HCT116 (cell line): ENCODE measurements around the gene LRSAM1. TPM values are rescaled to one million over a fixed set of nuclear protein-coding genes. Genes with fewer than 3 reads are reported as not detected.

Experiments used
- ATAC-seq: fragments of 200-7000 bp; cut with Tn5 transposase; 2 replicates; pipeline ENCODE4 v1.9.1; 2020; ENCODE audit warnings: mild to moderate bottlenecking, moderate library complexity
- BruUV-seq: library from RNA; stranded (reverse); fragments of 400-500 nt; replicated peaks from 2 replicates; lab custom pipeline; 2021; lab: Mats Ljungman, UMichigan
- CTCF ChIA-PET: fragments of 300-600 bp; sonication (Branson Sonifier 250); formaldehyde crosslinking; loops from one replicate; lab custom pipeline; 2021; ENCODE audit warnings: antibody characterized with exemption; lab: Charles Lee
- POLR2A ChIA-PET: fragments of 300-600, 350-600 bp; sonication (Branson Sonifier 250); formaldehyde crosslinking; loops from one replicate; lab custom pipeline; 2021; ENCODE audit warnings: antibody characterized with exemption; lab: Charles Lee
- RAD21 ChIA-PET, 2 experiments: fragments of 300-600 bp; sonication (Branson Sonifier 250); formaldehyde crosslinking; loops; one replicate each; lab custom pipeline; 2023; ENCODE audit warnings: low total read pairs in 2 of 2; ENCODE audit not compliant: uncharacterized antibody in 2 of 2, unreplicated experiment in 2 of 2, low non-redundant PET in 1 of 2; lab: Charles Lee
- DNase-seq: peaks from one replicate; pipeline ENCODE4 v3.0.0-alpha.2; 2010; ENCODE audit warnings: low read depth, low spot score
- H2AFZ ChIP-seq: fragments of 200-600 bp; shearing (Covaris generic), sonication (generic); 2 replicates; pipeline ENCODE4 v1.6.1; 2017; ENCODE audit warnings: low read depth, mixed run types, mixed read lengths, antibody characterized with exemption, low read length; ENCODE audit not compliant: poor library complexity, severe bottlenecking
- H3K27ac ChIP-seq: 2 replicates; pipeline ENCODE4 v1.5.1; 2012; ENCODE audit warnings: low read depth, low read length
- H3K27me3 ChIP-seq: fragments of 200-600 bp; sonication (generic); 2 replicates; pipeline ENCODE4 v1.6.1; 2016; ENCODE audit warnings: mixed run types, low read length, mixed read lengths; ENCODE audit not compliant: insufficient read depth
- H3K36me3 ChIP-seq, 2 experiments: fragments of 200-500 bp in 1 of 2; fragments of 200-600 bp in 1 of 2; sonication (Bioruptor generic) in 1 of 2; sonication (generic) in 1 of 2; 2 replicates each; pipeline versions ENCODE4 v1.5.1 to v1.6.1; 2014 to 2016; ENCODE audit warnings: low read length in 2 of 2, inconsistent platforms in 1 of 2, mixed read lengths in 1 of 2, mixed run types in 1 of 2; ENCODE audit not compliant: insufficient read depth in 2 of 2, control insufficient read depth in 1 of 2
- H3K4me1 ChIP-seq, 2 experiments: fragments of 200-600 bp in 1 of 2; sonication (generic) in 1 of 2; 2 replicates each; pipeline versions ENCODE4 v1.5.1 to v1.6.1; 2012 to 2017; ENCODE audit warnings: low read length in 2 of 2, inconsistent platforms in 1 of 2, mild to moderate bottlenecking in 1 of 2, mixed read lengths in 1 of 2, mixed run types in 1 of 2, moderate library complexity in 1 of 2; ENCODE audit not compliant: insufficient read depth in 2 of 2, control insufficient read depth in 1 of 2
- H3K4me2 ChIP-seq: fragments of 200-600 bp; sonication (generic); 2 replicates; pipeline ENCODE4 v1.6.1; 2017; ENCODE audit warnings: mixed run types, low read length, mixed read lengths
- H3K4me3 ChIP-seq, 2 experiments: fragments of 200-600 bp in 1 of 2; sonication (generic) in 1 of 2; replicated peaks in 1 of 2; 2 replicates each; pipeline ENCODE4 v1.5.1; 2011 to 2016; ENCODE audit warnings: low read length in 2 of 2, control low read depth in 1 of 2, low read depth in 1 of 2, mild to moderate bottlenecking in 1 of 2, mixed read lengths in 1 of 2, mixed run types in 1 of 2
- H3K79me2 ChIP-seq: fragments of 200-600 bp; sonication (generic); 2 replicates; pipeline ENCODE4 v1.6.1; 2017; ENCODE audit warnings: mild to moderate bottlenecking, mixed run types, low read length, moderate library complexity, mixed read lengths; ENCODE audit not compliant: insufficient read depth
- H3K9ac ChIP-seq: fragments of 200-600 bp; sonication (generic); 2 replicates; pipeline ENCODE4 v1.6.1; 2016; ENCODE audit warnings: low read length, mixed read lengths
- H3K9me2 ChIP-seq: fragments of 200-600 bp; sonication (generic), shearing (Covaris generic); 2 replicates; pipeline ENCODE4 v1.6.1; 2017; ENCODE audit warnings: mixed run types, mild to moderate bottlenecking, moderate library complexity; ENCODE audit not compliant: insufficient read depth
- H3K9me3 ChIP-seq, 2 experiments: fragments of 200-500 bp in 1 of 2; fragments of 200-600 bp in 1 of 2; sonication (Bioruptor generic) in 1 of 2; sonication (generic) in 1 of 2; 2 replicates each; pipeline ENCODE4 v1.6.1; 2014 to 2017; ENCODE audit warnings: low read length in 2 of 2, mixed read lengths in 2 of 2, inconsistent platforms in 1 of 2, low read depth in 1 of 2, mild to moderate bottlenecking in 1 of 2, mixed run types in 1 of 2, moderate library complexity in 1 of 2; ENCODE audit not compliant: control insufficient read depth in 1 of 2, insufficient read depth in 1 of 2
- H4K20me1 ChIP-seq: fragments of 200-600 bp; sonication (generic), shearing (Covaris generic); 2 replicates; pipeline ENCODE4 v1.6.1; 2017; ENCODE audit warnings: mixed run types, mild to moderate bottlenecking, moderate library complexity; ENCODE audit not compliant: insufficient read depth
- CBX3 ChIP-seq: IDR thresholded peaks from 2 replicates; pipeline ENCODE4 v1.6.1; 2012; ENCODE audit warnings: low read depth
- EZH2phosphoT487 ChIP-seq: fragments of 200-600 bp; IDR thresholded peaks from 2 replicates; pipeline ENCODE4 v1.6.1; 2018; ENCODE audit warnings: antibody characterized with exemption, borderline replicate concordance
- JUND ChIP-seq: IDR thresholded peaks from 2 replicates; pipeline ENCODE4 v1.6.1; 2012
- POLR2A ChIP-seq: IDR thresholded peaks from 2 replicates; pipeline ENCODE4 v1.7.0; 2011; ENCODE audit warnings: borderline replicate concordance; ENCODE audit not compliant: insufficient read depth, insufficient read length; ENCODE audit errors: extremely low read depth
- RAD21 ChIP-seq: IDR thresholded peaks from 2 replicates; pipeline ENCODE4 v1.6.1; 2012; ENCODE audit warnings: low read depth, mild to moderate bottlenecking
- REST ChIP-seq: IDR thresholded peaks from 2 replicates; pipeline ENCODE4 v1.6.1; 2012; ENCODE audit warnings: low read depth
- SP1 ChIP-seq: IDR thresholded peaks from 2 replicates; pipeline ENCODE4 v1.6.1; 2012; ENCODE audit warnings: low read depth
- SRF ChIP-seq: IDR thresholded peaks from 2 replicates; pipeline ENCODE4 v1.6.1; 2012; ENCODE audit warnings: low read depth
- ZFX ChIP-seq: fragments of 450-650 bp; IDR thresholded peaks from 2 replicates; pipeline ENCODE4 v1.6.1; 2017
- intact Hi-C: fragments of 100-400 bp; cut with micrococcal nuclease; formaldehyde crosslinking; loops from 2 replicates; pipeline ENCODE4 v1.10.0; 2022
- total RNA-seq: library from RNA; stranded (reverse); gene quantifications from one replicate; pipeline ENCODE4 v1.2.1, GENCODE V29; 2021; ENCODE audit not compliant: unreplicated experiment

Gene LRSAM1
- total RNA-seq, 1 experiment from 2014 or later, result 25.9 TPM

GRCh38 chr9:127500862-127501261 is 49.6 kb downstream of the LRSAM1 start:
- Histone ChIP-seq H3K4me1 (peaks cover 0 to 4% of the 10 kb centered on the region in 2 experiments; a peak in 1 of 4 replicates), H3K4me3 (no peak overlapping the region), H3K79me2 (no peaks in the 10 kb centered on the region), H3K9me3 (no peaks in the 10 kb centered on the region), H3K27ac (no peak overlapping the region), H2AFZ (no peak overlapping the region), H3K9me2 (no peaks in the 10 kb centered on the region), H3K36me3 (peaks cover 0 to 15% of the 10 kb centered on the region in 2 experiments; a peak in 2 of 4 replicates), H3K9ac (no peak overlapping the region), H3K4me2 (no peak overlapping the region), H4K20me1 (no peaks in the 10 kb centered on the region), H3K27me3 (no peaks in the 10 kb centered on the region)
- CTCF ChIA-PET, result interaction anchor here (1.3 to 1.4 kb wide), 2 partner anchors 78 to 86 kb away, joined by 3 read pairs; no protein-coding TSS in a partner anchor
- TF ChIP-seq EZH2phosphoT487 (no peak), RAD21 (no peak), SRF (no peak), SP1 (no peak), POLR2A (no peak), REST (no peak), CBX3 (no peak), ZFX (no peak), JUND (no peak)
- ATAC-seq, result no peak
- intact Hi-C loops, result no loop called here
- POLR2A ChIA-PET, result no interaction called here
- DNase-seq, result no peak
- RAD21 ChIA-PET, result no interaction called here
- BruUV-seq, result no TSS peak
